ENCODE results near the gene RBM4B. TPM values are rescaled to one million over a fixed set of nuclear protein-coding genes. Genes with fewer than 3 reads are reported as not detected.
A peak's percentile ranks its signal among the peaks of the same experiment; 100 is the strongest.
"Not testable (repeated sequence)": the region's sequence is repeated elsewhere in the genome, so short reads cannot be mapped to it uniquely, and the experiment has no call there.

The RBM4B gene
- total RNA-seq (ENCODE audit: unreplicated experiment) = 61.2 TPM
- long read RNA-seq, transcript RBM4B-206 (2 exons, 1,646 nt) = major isoform, 24 of 61 reads
- long read RNA-seq, transcript RBM4B-201 (4 exons, 1,840 nt) = minor isoform, 16 of 61 reads
- long read RNA-seq, partial matches to known transcripts = 13 of 61 reads
- long read RNA-seq, other reads (novel, unspliced or antisense) = 4 of 61 reads

GRCh38 chr11:66677599-66678375 lies at the start of gene RBM4B:
RBM4B (minus strand) TSS chr11:66677887; CDS start chr11:66677079, 808 bp downstream.
- H3K36me3 Mint-ChIP-seq (ENCODE audit: unreplicated experiment) = no peaks in the 10 kb centered on the region
- H3K27me3 Mint-ChIP-seq (ENCODE audit: unreplicated experiment) = peaks cover 11% of the 10 kb centered on the region
- TF ChIP-seq CTCF (IDR thresholded peaks at IDR 0.05; ENCODE audit: partially characterized antibody, unreplicated experiment) = no peak
- H3K4me1 Mint-ChIP-seq (ENCODE audit: low read depth, unreplicated experiment) = peaks cover 15% of the 10 kb centered on the region
- H3K9me3 Mint-ChIP-seq (ENCODE audit: unreplicated experiment) = peaks cover 15% of the 10 kb centered on the region
- peak; percentile 99 for DNase-seq
- peak within 1 kb of the TSS; percentile 95 for H3K27ac Mint-ChIP-seq (ENCODE audit: unreplicated experiment)
- peak within 1 kb of the TSS; percentile 98 for H3K4me3 Mint-ChIP-seq (ENCODE audit: unreplicated experiment)

- TF ChIP-seq CTCF (IDR thresholded peaks at IDR 0.05; ENCODE audit: partially characterized antibody, unreplicated experiment) = no peak
- peaks cover 19% of the 10 kb centered on the region for H3K9me3 Mint-ChIP-seq (ENCODE audit: unreplicated experiment)
- H3K27me3 Mint-ChIP-seq (ENCODE audit: unreplicated experiment) = peaks cover 15% of the 10 kb centered on the region
- peaks cover 5% of the 10 kb centered on the region for H3K36me3 Mint-ChIP-seq (ENCODE audit: unreplicated experiment)
- H3K4me1 Mint-ChIP-seq (ENCODE audit: low read depth, unreplicated experiment) = peaks cover 52% of the 10 kb centered on the region
- peak overlapping the region; percentile 95 for H3K4me3 Mint-ChIP-seq (ENCODE audit: unreplicated experiment)
- no peak for DNase-seq
- peak overlapping the region; percentile 25 for H3K27ac Mint-ChIP-seq (ENCODE audit: unreplicated experiment)
These were observed 48.0 kb upstream of the RBM4B start for GRCh38 chr11:66725647-66726046.

- peak overlapping the region; percentile 95 for H3K4me3 Mint-ChIP-seq (ENCODE audit: unreplicated experiment)
- H3K27ac Mint-ChIP-seq (ENCODE audit: unreplicated experiment) = no peak overlapping the region
- peaks cover 5% of the 10 kb centered on the region for H3K36me3 Mint-ChIP-seq (ENCODE audit: unreplicated experiment)
- DNase-seq = no peak
- no peak for TF ChIP-seq CTCF (IDR thresholded peaks at IDR 0.05; ENCODE audit: partially characterized antibody, unreplicated experiment)
- peaks cover 56% of the 10 kb centered on the region for H3K4me1 Mint-ChIP-seq (ENCODE audit: low read depth, unreplicated experiment)
- peaks cover 20% of the 10 kb centered on the region for H3K9me3 Mint-ChIP-seq (ENCODE audit: unreplicated experiment)
- H3K27me3 Mint-ChIP-seq (ENCODE audit: unreplicated experiment) = peaks cover 18% of the 10 kb centered on the region
These were observed 47.4 kb upstream of the RBM4B start for GRCh38 chr11:66725114-66725513.

- not testable (repeated sequence) for H3K36me3 Mint-ChIP-seq (ENCODE audit: unreplicated experiment); DNase-seq; H3K4me3 Mint-ChIP-seq (ENCODE audit: unreplicated experiment); H3K27ac Mint-ChIP-seq (ENCODE audit: unreplicated experiment)
- Mint-ChIP-seq H3K27me3 (ENCODE audit: unreplicated experiment) (peaks cover 18% of the 10 kb centered on the region), H3K9me3 (ENCODE audit: unreplicated experiment) (peaks cover 20% of the 10 kb centered on the region), H3K4me1 (ENCODE audit: low read depth, unreplicated experiment) (peaks cover 56% of the 10 kb centered on the region)
These were observed 46.5 kb upstream of the RBM4B start for GRCh38 chr11:66724167-66724566.

- Mint-ChIP-seq H3K9me3 (ENCODE audit: unreplicated experiment) (peaks cover 15% of the 10 kb centered on the region), H3K27ac (ENCODE audit: unreplicated experiment) (no peak overlapping the region), H3K4me3 (ENCODE audit: unreplicated experiment) (peak overlapping the region; percentile 30), H3K4me1 (ENCODE audit: low read depth, unreplicated experiment) (peaks cover 51% of the 10 kb centered on the region), H3K27me3 (ENCODE audit: unreplicated experiment) (peaks cover 14% of the 10 kb centered on the region), H3K36me3 (ENCODE audit: unreplicated experiment) (peaks cover 5% of the 10 kb centered on the region)
- no peak for DNase-seq
- no peak for TF ChIP-seq CTCF (IDR thresholded peaks at IDR 0.05; ENCODE audit: partially characterized antibody, unreplicated experiment)
These were observed 46.0 kb upstream of the RBM4B start for GRCh38 chr11:66723693-66724092.

Data from glutamatergic neuron (in vitro differentiated cells).